ENCODE results near the gene DPF1. TPM values are rescaled to one million over a fixed set of nuclear protein-coding genes. Genes with fewer than 3 reads are reported as not detected.

Gene DPF1
- total RNA-seq, 2 experiments from 2014 or later, result 7.6 to 11.3 TPM

GRCh38 chr19:38168637-38169036 lies 55.4 kb downstream of the DPF1 start:
- H3K27ac ChIP-seq (ENCODE audit: low read depth, low read length, poor library complexity, severe bottlenecking), result no peak overlapping the region
- POLR2A ChIA-PET, result no interaction called here
- no peak overlapping the region for H2AFZ ChIP-seq (ENCODE audit: low read length)
- H3K4me2 ChIP-seq (ENCODE audit: low read length), result no peak overlapping the region
- intact Hi-C loops (cut with micrococcal nuclease; ENCODE audit: unreplicated experiment), result no loop called here
- CTCF ChIA-PET (ENCODE audit: unreplicated experiment), result no interaction called here
- TF ChIP-seq CTCF (conservative IDR thresholded peaks at IDR 0.05; ENCODE audit: low read length) (no peak), EZH2phosphoT487 (IDR thresholded peaks at IDR 0.05; ENCODE audit: borderline replicate concordance, low read depth, low read length) (no peak)
- BruUV-seq (replicated peaks), result no TSS peak
- no peaks in the 10 kb centered on the region for H3K4me1 ChIP-seq (ENCODE audit: insufficient read depth, low read length, poor library complexity, severe bottlenecking)
- H3K9me2 ChIP-seq (ENCODE audit: insufficient read depth, low read length), result no peaks in the 10 kb centered on the region
- H4K20me1 ChIP-seq (ENCODE audit: insufficient read depth, low read length), result no peaks in the 10 kb centered on the region
- H3K9me3 ChIP-seq (ENCODE audit: low read length), result no peaks in the 10 kb centered on the region
- no peaks in the 10 kb centered on the region for H3K79me2 ChIP-seq (ENCODE audit: insufficient read depth, low read depth, low read length)
- H3K36me3 ChIP-seq (ENCODE audit: insufficient read depth, low read length), result peaks cover 29% of the 10 kb centered on the region
- no peak overlapping the region for H3K4me3 ChIP-seq (ENCODE audit: low read depth, low read length, poor library complexity, severe bottlenecking)
- no peak for DNase-seq (ENCODE audit: low spot score)

GRCh38 chr19:38165335-38165734 lies 58.7 kb downstream of the DPF1 start:
- CTCF ChIA-PET (ENCODE audit: unreplicated experiment), result no interaction called here

GRCh38 chr19:38164526-38164925 lies 59.5 kb downstream of the DPF1 start:
- ChIA-PET POLR2A (no interaction called here), CTCF (ENCODE audit: unreplicated experiment) (no interaction called here)
- no peak for DNase-seq (ENCODE audit: low spot score)
- Histone ChIP-seq H3K36me3 (ENCODE audit: insufficient read depth, low read length) (peaks cover 65% of the 10 kb centered on the region), H3K27ac (ENCODE audit: low read depth, low read length, poor library complexity, severe bottlenecking) (no peak overlapping the region), H3K9me2 (ENCODE audit: insufficient read depth, low read length) (no peaks in the 10 kb centered on the region), H3K79me2 (ENCODE audit: insufficient read depth, low read depth, low read length) (no peaks in the 10 kb centered on the region), H3K9me3 (ENCODE audit: low read length) (no peaks in the 10 kb centered on the region), H3K4me3 (ENCODE audit: low read depth, low read length, poor library complexity, severe bottlenecking) (no peak overlapping the region), H4K20me1 (ENCODE audit: insufficient read depth, low read length) (no peaks in the 10 kb centered on the region), H2AFZ (ENCODE audit: low read length) (no peak overlapping the region), H3K4me1 (ENCODE audit: insufficient read depth, low read length, poor library complexity, severe bottlenecking) (no peaks in the 10 kb centered on the region), H3K4me2 (ENCODE audit: low read length) (no peak overlapping the region)
- intact Hi-C loops (cut with micrococcal nuclease; ENCODE audit: unreplicated experiment), result no loop called here
- no TSS peak for BruUV-seq (replicated peaks)
- no peak for TF ChIP-seq EZH2phosphoT487 (IDR thresholded peaks at IDR 0.05; ENCODE audit: borderline replicate concordance, low read depth, low read length)
- no peak for TF ChIP-seq CTCF (conservative IDR thresholded peaks at IDR 0.05; ENCODE audit: low read length)

More at GRCh38 chr19:38165335-38165734, 58.7 kb downstream of the DPF1 start:
- DNase-seq (ENCODE audit: low spot score), result no peak
- Histone ChIP-seq H3K4me1 (ENCODE audit: insufficient read depth, low read length, poor library complexity, severe bottlenecking) (no peaks in the 10 kb centered on the region), H3K27ac (ENCODE audit: low read depth, low read length, poor library complexity, severe bottlenecking) (no peak overlapping the region), H3K36me3 (ENCODE audit: insufficient read depth, low read length) (peaks cover 60% of the 10 kb centered on the region), H2AFZ (ENCODE audit: low read length) (no peak overlapping the region), H3K4me2 (ENCODE audit: low read length) (no peak overlapping the region), H4K20me1 (ENCODE audit: insufficient read depth, low read length) (no peaks in the 10 kb centered on the region), H3K9me2 (ENCODE audit: insufficient read depth, low read length) (no peaks in the 10 kb centered on the region), H3K79me2 (ENCODE audit: insufficient read depth, low read depth, low read length) (no peaks in the 10 kb centered on the region), H3K9me3 (ENCODE audit: low read length) (no peaks in the 10 kb centered on the region), H3K4me3 (ENCODE audit: low read depth, low read length, poor library complexity, severe bottlenecking) (no peak overlapping the region)
- no TSS peak for BruUV-seq (replicated peaks)
- intact Hi-C loops (cut with micrococcal nuclease; ENCODE audit: unreplicated experiment), result no loop called here
- TF ChIP-seq CTCF (conservative IDR thresholded peaks at IDR 0.05; ENCODE audit: low read length), result no peak
- TF ChIP-seq EZH2phosphoT487 (IDR thresholded peaks at IDR 0.05; ENCODE audit: borderline replicate concordance, low read depth, low read length), result no peak
- POLR2A ChIA-PET, result no interaction called here
